Activated CD8-positive, alpha-beta memory T cell treated with anti-CD3 and anti-CD28 coated beads for 1 hour (primary cell): ENCODE measurements around the gene EDC3.

Experiments
- DNase-seq, 2 donors: peaks; one replicate each; pipeline ENCODE4 v3.0.0-alpha.2; 2020; ENCODE audit warnings: low read depth in 1 of 2; ENCODE audit errors: extremely low read depth in 1 of 2

Gene EDC3

GRCh38 chr15:74585191-74585590 lies 110.6 kb downstream of the EDC3 start:
- DNase-seq, result no peak

- DNase-seq, result no peak
Measured at GRCh38 chr15:74584779-74585178, 111.0 kb downstream of the EDC3 start.

GRCh38 chr15:74584204-74584603 lies 111.6 kb downstream of the EDC3 start:
- DNase-seq, result no peak
